Cerebellar cortex (tissue), 1 donor: Measurements from ENCODE around the gene CCDC74A.
"Not testable (repeated sequence)": the region's sequence is repeated elsewhere in the genome, so short reads cannot be mapped to it uniquely, and the experiment has no call there.

Experiments used
- DNase-seq: peaks from one replicate; pipeline ENCODE4 v3.0.0-alpha.2; 2015; ENCODE audit warnings: low spot score

CCDC74A gene

DNA sequence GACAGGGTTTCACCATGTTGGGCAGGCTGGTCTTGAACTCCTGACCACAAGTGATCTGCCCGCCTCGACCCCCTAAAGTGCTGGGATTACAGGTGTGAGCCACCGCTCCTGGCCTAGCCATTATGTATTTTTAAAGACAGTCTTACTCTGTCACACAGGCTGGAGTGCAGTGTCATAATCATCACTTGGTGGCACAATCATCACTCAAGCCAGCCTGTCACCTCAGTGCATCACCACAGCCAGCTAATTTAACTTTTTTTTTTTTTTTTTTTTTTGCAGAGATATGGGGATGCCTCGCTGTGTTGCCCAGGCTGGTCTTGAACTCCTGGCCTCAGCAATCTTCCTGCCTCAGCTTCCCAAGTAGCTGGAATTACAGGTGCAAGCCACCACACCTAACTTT lies 24.1 kb upstream of the CCDC74A start:
- not testable (repeated sequence) for DNase-seq

DNA sequence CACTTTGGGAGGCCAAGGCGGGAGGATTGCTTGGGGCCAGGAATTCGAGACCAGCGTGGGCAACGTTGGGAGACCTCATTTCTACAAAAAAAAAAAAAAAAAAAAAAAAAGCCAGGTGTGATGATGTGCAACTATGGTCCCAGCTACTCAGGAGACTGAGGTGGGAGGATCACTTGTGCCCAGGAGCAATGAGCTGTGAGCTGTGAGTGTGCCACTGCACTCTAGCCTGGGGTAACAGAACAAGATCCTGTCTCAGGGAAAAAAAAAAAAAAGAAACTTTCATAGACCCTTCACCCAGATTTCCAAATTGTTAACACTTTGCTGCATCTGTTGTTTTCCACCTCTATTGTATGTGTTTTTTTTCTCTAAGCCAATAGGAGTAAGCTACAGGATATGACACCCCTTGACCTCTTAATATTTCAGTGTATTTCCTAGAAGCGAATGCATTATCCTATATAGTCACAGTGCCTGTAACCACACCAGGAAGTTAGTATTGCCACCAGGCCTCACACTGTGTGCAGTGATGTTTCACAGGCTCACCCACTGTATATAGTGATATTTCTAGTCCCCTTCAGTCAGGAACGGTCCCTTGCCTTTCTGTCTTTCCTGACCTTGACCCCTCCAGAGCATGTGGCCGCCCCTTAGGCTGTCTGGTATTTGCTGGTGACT lies 23.5 kb upstream of the CCDC74A start:
- DNase-seq = not testable (repeated sequence)

DNA sequence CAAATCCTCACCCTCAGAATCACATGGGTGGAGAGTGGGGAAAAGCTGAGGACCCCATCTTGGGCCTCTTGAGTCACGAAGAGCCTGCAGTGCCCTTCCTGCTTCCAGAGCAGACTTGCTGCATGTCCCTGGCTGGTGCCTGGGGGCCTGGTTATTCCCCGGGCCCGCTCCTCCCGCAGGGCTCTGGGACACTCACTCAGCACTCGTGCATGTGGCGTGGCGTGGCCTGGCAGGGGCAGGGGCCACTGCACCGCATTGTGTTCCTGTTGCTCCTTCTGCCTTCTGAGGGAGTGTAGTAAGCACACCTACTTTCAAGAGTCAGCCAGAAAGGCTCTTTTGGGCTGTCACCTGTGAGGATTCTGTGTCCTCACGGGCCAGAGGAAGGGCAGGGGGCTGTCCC lies 18.1 kb upstream of the CCDC74A start:
- no peak for DNase-seq

DNA sequence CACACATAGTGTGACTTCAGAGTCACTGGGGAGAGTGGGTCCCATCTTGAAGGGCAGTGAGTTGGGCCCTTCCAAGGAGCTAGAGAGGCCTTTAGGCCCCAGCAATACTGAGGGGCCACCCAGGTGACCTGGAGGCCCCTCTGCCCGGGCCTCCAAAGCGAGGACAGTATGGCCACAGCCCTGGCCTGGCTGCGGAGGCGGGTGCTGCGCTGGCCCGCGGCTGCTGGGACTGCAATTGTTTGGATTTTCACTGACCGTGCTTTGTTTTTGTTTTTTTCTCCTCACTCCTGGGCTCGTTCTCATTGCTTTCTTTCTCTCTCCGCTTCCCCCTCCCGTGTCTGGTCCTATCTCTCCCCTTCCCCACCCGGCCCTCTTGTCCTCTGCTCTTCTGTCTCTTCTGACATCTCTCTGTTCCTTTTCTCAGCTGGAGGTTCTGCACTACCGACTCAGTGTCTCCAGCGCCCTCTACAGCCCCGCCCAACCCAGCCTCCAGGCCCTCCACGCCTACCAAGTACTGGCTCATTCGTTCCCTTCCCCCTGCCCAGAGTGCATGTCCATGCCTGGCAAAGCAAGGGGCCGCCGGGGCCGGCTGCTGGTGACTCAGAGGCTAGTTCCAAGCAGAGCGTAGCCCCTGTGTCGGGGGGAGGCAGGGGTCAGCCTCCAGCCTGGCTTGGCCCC lies 16.3 kb upstream of the CCDC74A start:
- not testable (repeated sequence) for DNase-seq

DNA sequence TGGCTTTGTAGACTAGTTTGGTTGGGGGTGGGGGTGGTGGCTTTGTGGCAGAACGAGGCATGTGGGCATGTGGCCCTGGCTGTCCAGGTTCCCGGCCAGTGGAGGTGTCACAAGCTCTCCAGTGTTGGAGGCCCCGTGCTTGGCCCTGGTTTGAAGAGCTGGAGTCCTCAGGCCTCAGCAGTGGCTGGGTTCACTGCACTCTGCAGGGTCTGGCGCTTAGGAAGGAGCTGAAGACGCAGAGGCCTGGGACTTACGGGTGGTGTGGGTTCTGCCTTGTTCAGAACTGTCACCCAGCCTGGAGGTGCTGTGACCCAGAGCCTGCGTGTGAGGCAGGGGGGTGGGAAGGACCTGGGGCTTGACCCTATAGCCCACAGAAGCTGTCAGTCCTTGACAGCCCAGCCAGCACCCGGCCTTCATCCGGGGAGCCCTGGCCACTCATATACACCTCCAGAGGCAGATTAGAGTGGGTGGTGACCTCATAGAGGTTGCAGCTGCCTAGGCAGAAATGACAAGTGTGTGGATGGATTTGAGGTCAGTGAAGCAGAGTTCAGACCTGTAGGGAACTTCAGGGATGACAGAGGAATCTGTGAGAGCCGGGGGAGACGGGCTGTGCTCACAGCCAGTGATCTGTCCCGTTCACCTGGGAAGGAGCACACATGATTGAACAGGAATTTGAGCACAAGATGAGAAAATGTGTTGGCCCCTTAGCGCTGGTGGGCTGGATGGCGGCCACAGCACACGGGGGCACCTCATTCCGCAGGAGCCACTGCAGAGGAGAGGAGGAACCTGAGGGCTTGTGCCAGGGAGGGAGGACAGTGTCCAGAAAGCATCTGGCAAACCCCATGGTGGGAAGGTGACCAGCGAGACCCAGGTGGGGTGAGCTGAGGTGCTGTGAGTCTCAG lies 15.5 kb upstream of the CCDC74A start:
- DNase-seq = not testable (repeated sequence)

DNA sequence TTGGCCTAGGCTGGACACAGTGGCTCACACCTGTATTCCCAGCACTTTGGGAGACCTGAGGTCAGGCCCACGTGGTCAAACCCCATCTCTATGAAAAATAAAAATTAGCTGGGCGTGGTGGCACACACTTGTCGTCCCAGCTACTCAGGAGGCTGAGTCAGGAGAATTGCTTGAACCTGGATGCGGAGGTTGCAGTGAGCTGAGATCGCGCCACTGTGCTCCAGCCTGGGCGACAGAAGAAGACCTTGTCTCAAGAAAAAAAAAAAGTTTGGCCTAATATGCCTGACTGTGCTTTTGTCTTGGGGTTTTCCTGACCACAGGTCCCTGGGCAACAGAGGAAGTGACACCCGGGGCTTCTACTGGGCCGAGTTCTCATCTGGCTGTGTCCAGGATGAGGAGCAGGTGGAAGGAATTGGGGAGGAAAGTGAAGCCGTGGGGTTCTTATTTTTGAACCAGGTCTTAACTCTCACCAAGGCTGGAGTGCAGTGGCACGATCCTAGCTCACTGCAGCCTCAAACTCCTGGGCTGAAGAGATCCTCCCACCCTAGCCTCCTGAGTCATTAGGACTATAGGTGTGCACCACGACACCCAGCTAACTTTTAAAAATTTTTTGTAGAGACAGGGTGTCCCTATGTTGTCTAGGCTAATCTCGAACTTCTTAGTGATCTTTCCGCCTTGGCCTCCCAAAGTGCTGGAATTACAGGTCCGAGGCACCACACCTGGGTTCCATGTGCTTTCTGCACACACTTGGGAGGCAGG lies 13.1 kb upstream of the CCDC74A start:
- not testable (repeated sequence) for DNase-seq

DNA sequence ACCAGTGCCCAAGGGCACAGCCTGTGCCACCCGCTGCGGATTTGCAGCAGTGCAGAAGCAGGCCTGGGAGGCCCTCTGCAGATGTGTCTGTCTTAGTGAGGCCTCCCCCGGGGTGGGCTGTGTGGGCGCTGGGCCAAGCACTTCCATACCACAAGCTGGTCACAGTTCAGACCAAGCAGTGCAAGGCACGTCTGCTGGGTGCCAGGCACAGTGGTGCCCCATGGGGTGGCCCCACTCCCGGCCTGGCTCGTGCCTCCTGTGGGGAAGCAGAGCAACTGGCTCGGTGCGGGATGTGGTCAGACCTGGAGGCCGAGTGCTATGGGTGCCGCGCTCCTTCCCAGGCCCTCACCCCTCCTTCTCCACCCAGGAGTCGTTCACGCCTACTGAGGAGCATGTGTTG lies 12.5 kb upstream of the CCDC74A start:
- DNase-seq = not testable (repeated sequence)

DNA sequence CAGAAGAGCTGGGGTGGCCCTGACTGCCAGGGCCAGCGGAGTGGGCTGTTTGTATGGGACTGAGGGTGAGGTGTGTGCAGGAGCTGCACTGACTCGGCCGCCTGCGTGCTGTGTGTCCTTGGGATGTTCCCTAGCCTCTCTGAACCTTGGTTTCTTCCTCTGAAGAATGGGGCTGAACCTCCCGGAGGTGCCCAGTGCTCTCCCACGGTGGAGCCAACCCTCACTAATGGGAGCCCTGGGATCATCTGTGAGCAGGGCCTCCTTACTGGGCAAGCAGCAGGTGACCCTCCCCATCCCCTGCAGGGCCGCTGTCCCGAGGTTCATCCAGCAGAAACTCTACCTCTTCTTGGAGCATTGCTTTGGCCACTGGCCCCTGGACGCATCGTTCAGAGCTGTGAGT lies 11.7 kb upstream of the CCDC74A start:
- DNase-seq = no peak

DNA sequence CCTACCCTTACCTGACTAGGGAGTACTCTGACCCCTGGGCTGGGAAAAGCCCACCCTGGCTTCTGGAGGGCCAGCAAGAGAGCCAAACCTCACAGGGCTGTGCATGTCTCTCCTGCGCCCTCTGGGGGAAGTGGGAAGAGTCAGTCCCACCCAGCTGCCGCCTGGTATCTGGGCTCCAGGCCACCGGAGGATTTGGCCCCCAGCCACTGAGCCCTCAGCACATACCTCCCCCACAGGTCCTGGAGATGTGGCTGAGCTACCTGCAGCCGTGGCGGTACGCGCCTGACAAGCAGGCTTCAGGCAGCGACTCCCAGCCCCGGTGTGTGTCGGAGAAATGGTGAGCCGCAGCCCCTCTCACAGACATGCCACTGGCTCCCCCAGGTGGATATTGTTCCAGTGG lies 11.1 kb upstream of the CCDC74A start:
- DNase-seq = not testable (repeated sequence)

DNA sequence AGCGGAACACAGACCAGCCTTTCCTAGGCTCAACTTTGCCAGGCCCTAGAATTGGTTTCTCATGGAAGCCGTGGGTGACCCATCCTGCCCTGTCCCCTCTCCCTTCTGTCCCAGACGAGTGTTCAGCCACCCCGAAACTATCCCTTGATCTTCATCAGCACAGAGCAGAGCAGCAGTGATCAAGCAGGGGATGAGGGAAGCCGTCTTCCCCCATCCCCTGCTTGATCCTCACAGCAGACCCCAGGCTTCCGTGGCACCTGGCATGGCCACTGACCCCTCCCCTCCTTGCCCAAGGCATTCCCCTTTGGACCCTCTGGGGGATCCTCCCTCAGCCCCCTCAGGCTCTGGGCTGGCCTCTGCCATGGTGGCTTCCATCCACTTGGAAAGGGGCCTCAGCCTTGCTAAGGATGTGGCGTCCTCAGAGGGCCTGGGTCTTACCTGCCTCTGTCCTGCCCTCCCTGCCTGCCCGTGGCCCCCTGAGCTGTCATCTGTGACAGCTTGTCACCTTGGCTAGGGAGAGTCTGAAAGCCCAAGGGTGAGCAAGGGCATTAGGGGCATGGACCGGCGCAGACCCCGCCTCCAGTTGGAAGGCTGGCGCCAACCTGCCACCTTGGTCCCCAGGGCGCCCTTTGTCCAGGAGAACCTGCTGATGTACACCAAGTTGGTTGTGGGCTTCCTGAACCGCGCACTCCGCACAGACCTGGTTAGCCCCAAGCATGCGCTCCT lies 10.4 kb upstream of the CCDC74A start:
- no peak for DNase-seq

DNA sequence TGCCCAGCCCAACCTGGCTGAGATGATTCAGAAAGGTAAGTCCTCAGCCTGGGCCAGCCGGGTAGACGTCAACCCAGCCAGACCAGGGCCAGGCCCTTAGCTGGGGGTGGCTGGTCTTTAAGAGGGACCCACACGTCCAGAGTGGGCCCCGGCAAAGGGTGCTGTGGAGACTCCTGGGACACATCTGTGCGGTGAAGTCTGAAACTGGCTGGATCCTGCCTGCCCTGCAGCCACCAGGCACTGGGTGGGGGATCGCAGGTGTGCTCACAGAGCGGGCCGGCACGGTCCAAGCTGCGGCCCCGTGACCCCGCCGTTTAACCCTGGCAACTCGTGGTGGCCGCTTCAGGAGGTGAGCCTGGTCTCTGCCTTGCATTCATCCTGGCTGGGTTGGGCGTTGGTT lies 9.8 kb upstream of the CCDC74A start:
- not testable (repeated sequence) for DNase-seq

DNA sequence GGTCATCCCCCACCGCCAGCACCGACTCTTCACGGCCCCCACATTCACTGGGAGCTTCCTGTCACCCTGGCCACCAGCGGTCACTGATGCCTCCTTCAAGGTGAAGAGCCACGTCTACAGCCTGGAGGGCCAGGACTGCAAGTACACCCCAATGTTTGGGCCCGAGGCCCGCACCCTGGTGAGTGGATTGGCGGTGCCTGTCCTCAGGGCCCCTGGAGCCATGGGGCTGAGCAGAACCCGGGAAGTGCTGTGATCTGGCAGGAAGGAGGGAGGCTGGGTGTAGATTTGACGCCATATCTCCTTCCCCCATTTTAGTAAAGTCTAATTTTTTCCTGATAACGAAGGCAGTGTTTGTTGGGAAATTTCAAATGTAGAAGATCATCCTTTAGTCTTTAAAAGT lies 9.2 kb upstream of the CCDC74A start:
- DNase-seq = not testable (repeated sequence)

DNA sequence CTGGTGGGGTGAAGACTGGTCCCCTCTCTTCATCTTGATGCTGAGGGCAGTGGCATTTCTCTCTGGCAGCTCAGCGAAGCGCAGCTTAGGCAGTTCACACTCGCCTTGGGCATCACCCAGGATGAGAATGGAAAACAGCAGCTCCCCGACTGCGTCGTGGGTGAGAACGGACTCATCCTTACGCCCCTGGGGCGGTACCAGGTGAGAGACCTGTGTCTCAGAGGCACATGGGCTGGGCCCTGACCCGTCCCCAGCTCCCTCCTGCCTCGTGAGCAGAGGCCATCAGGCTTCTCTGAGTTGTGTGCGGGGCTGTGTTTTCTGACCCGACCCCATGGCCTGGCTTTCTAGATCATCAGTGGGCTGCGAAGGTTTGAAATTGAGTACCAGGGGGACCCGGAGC lies 8.2 kb upstream of the CCDC74A start:
- DNase-seq = no peak

DNA sequence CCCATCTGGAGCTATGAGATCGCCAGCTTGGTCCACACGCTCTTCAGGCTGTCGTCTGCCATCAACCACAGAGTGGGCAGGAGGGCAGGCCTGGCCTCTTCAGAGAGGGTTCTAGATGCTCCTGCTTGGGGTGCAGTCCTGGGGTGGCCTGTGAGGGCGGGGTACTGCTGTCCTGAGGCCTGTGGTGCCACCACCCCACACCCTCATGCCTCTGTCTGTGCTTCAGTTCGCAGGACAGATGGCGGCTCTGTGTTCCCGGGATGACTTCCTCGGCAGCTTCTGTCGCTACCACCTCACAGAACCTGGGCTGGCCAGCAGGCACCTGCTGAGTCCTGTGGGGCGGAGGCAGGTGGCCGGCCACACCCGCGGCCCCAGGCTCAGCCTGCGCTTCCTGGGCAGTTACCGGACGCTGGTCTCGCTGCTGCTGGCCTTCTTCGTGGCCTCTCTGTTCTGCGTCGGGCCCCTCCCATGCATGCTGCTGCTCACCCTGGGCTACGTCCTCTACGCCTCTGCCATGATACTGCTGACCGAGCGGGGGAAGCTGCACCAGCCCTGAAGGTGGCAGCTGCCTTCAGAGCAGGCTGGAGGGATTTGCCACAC lies 7.7 kb upstream of the CCDC74A start:
- DNase-seq = peak; percentile 20

DNA sequence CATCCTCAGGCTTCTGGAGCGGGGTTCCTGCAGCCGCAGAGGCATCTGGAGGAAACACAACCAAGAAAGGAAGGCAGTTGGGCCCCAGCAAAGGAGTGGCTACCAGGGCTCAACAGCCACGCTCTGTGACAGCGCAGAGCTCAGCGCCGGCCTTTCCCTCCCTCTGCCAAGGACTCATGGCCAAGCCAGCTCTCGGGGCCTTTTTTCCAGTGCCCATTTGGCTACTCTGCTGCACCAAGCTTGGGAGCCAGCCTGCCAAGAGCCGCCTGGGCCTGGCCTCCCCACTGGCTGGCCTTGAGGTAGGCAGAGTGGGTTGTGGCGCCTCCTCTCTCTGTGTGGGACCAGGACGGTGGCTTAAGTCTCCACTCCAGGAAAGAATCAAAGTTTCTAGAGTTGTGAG lies 7.2 kb upstream of the CCDC74A start:
- peak; percentile 37 for DNase-seq

DNA sequence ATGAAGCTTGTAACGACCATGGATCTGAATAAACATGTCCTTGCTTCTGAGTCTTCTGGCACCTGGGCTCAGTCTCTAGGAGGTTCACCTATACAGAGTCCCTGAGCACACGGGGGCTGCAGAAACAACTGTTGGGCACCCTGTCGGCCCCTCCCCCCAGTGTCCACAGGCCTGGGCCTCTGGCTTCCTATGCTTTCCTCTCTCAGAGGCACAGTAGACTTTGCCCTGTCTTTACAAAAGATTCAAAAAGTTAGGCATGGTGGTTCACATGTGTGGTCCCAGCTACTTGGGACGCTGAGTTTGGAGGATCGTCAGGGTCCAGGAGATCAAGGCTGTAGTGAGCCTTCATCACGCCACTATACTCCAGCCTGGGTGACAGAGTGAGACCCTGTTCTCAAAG lies 6.2 kb upstream of the CCDC74A start:
- DNase-seq = not testable (repeated sequence)

DNA sequence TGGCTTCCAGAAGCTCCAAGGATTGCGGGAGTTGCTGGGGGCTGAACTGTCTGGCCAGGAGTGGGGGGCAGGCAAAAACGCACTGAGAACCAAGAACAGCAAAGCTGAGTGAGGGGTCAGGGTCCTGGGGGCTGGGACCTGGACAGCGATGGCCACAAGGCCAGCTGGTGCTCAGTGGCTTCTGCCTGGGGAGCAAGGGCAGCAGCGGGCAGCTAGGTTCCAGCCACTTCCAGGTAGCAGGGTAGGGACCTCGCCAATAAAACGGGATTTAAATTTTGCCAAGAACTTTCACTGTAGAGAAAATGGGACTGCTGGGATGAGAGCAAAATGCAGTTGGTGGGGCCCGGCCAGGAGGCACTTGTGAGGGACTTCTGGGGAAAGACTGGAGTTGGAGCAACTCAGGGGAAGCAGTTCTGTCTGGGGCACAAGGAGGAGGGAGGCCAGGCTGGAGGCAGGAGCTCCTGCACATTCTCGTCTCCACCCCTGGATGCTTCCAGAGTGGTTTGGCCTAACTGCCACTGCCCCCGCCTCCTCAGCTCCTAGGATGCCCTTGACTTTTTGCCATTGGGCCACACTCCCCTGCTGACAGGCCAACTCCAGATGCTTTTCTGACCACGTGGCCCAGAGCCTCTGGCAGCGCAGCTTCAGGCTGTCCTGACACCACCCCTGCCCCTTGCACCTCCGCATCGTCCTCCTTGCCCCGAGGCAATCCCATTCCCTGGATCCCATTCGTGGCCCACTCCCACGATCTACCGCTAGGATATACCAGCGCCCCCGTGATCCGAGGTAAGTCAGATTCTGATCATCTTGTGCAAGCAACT lies 5.5 kb upstream of the CCDC74A start:
- no peak for DNase-seq

DNA sequence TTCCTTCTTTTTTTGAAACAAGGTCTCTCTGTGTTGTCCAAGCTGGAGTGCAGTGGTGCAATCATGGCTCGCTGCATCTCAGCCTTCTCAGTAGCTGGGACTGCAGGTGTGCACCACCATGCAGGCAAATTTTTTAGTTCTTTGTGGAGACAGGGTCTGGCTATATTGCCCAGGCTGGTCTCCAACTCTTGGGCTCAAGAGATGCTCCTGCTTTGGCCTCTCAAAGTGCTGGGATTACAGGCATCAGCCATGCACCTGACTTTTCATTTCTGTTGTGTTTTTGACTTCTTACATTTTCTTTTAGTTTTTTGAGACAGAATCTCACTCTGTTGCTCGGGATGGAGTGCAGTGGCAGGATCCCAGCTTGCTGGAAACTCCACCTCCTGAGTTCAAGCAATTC lies 2.4 kb upstream of the CCDC74A start:
- DNase-seq = not testable (repeated sequence)

DNA sequence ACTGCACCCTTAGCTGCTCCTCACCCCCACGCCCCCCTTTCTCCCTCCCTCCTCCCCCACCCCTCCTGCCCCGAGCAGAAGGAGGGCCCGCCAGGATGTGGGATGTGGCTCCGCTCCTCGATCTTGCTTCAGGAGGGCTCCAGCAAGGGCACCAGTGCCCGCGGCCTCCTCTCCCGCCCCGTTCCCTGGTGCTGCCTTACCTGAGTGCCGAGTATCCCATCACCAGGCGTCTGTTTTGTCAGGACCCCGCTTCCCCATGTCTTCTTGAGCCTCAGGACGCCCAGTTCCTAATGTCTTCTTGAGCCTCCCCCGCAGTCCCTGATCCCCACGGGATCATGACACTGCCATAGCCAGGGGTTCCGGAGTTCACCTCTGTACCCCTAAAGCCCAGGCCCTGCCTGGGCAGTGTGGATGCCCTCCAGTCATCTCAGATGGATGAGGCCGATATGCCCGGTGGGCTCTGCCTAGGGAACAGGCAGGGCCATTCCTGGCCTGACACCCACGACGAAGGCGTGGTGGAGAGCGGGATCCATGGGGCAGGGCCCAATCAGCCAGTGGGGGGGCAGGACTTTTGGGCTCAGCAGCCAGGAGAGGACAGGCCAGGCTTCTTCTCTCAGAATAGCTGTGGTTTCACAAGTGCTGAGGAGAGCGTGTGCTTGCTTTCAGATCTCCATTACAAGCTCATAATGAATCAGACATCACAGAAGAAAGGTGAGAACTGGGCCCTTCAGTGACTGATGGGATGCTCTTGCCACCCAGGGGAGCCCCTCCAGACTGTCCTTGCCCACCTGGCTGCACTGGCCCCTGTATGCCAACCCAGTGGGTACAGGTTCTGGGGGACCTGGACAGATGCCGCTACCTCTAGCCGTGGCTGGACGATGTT lies 1.5 kb downstream of the CCDC74A start:
- not testable (repeated sequence) for DNase-seq
